ENCODE measurements around the gene PTPRT. TPM values are rescaled to one million over a fixed set of nuclear protein-coding genes. Genes with fewer than 3 reads are reported as not detected.

Gene PTPRT
- polyA plus RNA-seq, 2 of the 4 experiments (the other 2 are of a cell fraction) = not detected

- H3K4me1 ChIP-seq = no peaks in the 10 kb centered on the region
- no peak for ATAC-seq
- ChIA-PET POLR2A (no interaction called here), CTCF (no interaction called here)
- no peak for DNase-seq (ENCODE audit: low read depth in 1 of 2, low spot score in 1 of 2)
- FAIRE-seq = no peak
- 4% methylated on average over 12 of the region's 12 CpGs for WGBS (ENCODE audit: missing lambda C conversion rate)
- TF ChIP-seq HOXB5 (CRISPR knock-in tag; IDR thresholded peaks at IDR 0.05) (no peak), RARB (CRISPR knock-in tag; IDR thresholded peaks at IDR 0.05) (no peak), NR3C1 (IDR thresholded peaks at IDR 0.05) (no peak), RNF2 (IDR thresholded peaks at IDR 0.05; ENCODE audit: borderline replicate concordance, low read depth) (no peak), CEBPB (IDR thresholded peaks at IDR 0.05) (no peak), KDM5A (IDR thresholded peaks at IDR 0.05) (no peak), CBX8 (IDR thresholded peaks at IDR 0.05) (no peak), ZFP36 (IDR thresholded peaks at IDR 0.05; ENCODE audit: borderline replicate concordance, partially characterized antibody) (no peak), FOSL2 (IDR thresholded peaks at IDR 0.05) (no peak), FOSL2 (CRISPR knock-in tag; IDR thresholded peaks at IDR 0.05) (no peak), POLR2A (IDR thresholded peaks at IDR 0.05; ENCODE audit: low read length) (no peak), ZC3H11A (IDR thresholded peaks at IDR 0.05) (no peak), ESRRA (IDR thresholded peaks at IDR 0.05; ENCODE audit: borderline replicate concordance, low read length) (no peak), HMGXB4 (CRISPR knock-in tag; IDR thresholded peaks at IDR 0.05; ENCODE audit: borderline replicate concordance) (no peak), FOXS1 (CRISPR knock-in tag; IDR thresholded peaks at IDR 0.05) (no peak), SMC3 (IDR thresholded peaks at IDR 0.05) (no peak)
- no peaks in the 10 kb centered on the region for H3K9me3 ChIP-seq
- H3K4me3 ChIP-seq = no peak overlapping the region
- H3K27ac ChIP-seq = no peak overlapping the region
- no peak overlapping the region for H3K4me2 ChIP-seq
Observed at GRCh38 chr20:42102000-42102399, 1087.7 kb downstream of the PTPRT start.

- TF ChIP-seq POLR2A (IDR thresholded peaks at IDR 0.05; ENCODE audit: low read length) (no peak), FOSB (CRISPR knock-in tag; IDR thresholded peaks at IDR 0.05) (no peak), CBX8 (IDR thresholded peaks at IDR 0.05) (no peak), ZFP36 (IDR thresholded peaks at IDR 0.05; ENCODE audit: borderline replicate concordance, partially characterized antibody) (no peak), HOXA7 (CRISPR knock-in tag; IDR thresholded peaks at IDR 0.05) (no peak), ELK1 (IDR thresholded peaks at IDR 0.05; ENCODE audit: low read depth, low read length) (no peak), RARB (CRISPR knock-in tag; IDR thresholded peaks at IDR 0.05) (no peak), SREBF2 (IDR thresholded peaks at IDR 0.05) (no peak), TFCP2L1 (CRISPR knock-in tag; IDR thresholded peaks at IDR 0.05) (no peak), JUNB (IDR thresholded peaks at IDR 0.05) (no peak), NFE2L2 (conservative IDR thresholded peaks at IDR 0.05; ENCODE audit: low read length) (no peak), ZC3H11A (IDR thresholded peaks at IDR 0.05) (no peak), KDM5A (IDR thresholded peaks at IDR 0.05) (no peak), MAX (IDR thresholded peaks at IDR 0.05) (no peak), RAD21 (conservative IDR thresholded peaks at IDR 0.05 in 1 of 2, IDR thresholded peaks at IDR 0.05 in 1 of 2) (no peak)
- Histone ChIP-seq H3K4me3 (no peak overlapping the region), H3K9me3 (no peaks in the 10 kb centered on the region), H3K4me1 (no peaks in the 10 kb centered on the region), H3K4me2 (no peak overlapping the region), H3K27ac (no peak overlapping the region)
- POLR2A ChIA-PET = no interaction called here
- 1% methylated on average over 9 of the region's 9 CpGs for WGBS (ENCODE audit: missing lambda C conversion rate)
- CTCF ChIA-PET = no interaction called here
- no peak for DNase-seq (ENCODE audit: low read depth in 1 of 2, low spot score in 1 of 2)
- FAIRE-seq = no peak
- no peak for ATAC-seq
Observed at GRCh38 chr20:42100137-42100704, 1089.5 kb downstream of the PTPRT start.

Data from A549 (cell line).